Activated CD4-positive, alpha-beta T cell treated with anti-CD3 and anti-CD28 coated beads, Interleukin-2, amount 10 ng/mL, durations not matched to agents 24 days and 14 days (primary cell): ENCODE measurements around the gene SNX30. TPM values are rescaled to one million over a fixed set of nuclear protein-coding genes. Genes with fewer than 3 reads are reported as not detected.

ENCODE experiments used
- DNase-seq: peaks from one replicate; pipeline ENCODE4 v3.0.0; 2022
- H3K27ac Mint-ChIP-seq: one replicate; pipeline ENCODE4 v1.8.0; 2022; ENCODE audit warnings: mild to moderate bottlenecking, mixed read lengths
- H3K27me3 Mint-ChIP-seq: one replicate; pipeline ENCODE4 v1.8.0; 2022; ENCODE audit warnings: mixed read lengths
- H3K36me3 Mint-ChIP-seq: one replicate; pipeline ENCODE4 v1.8.0; 2022; ENCODE audit warnings: low read depth, mild to moderate bottlenecking, mixed read lengths
- H3K4me1 Mint-ChIP-seq: one replicate; pipeline ENCODE4 v1.8.0; 2021; ENCODE audit warnings: mixed read lengths
- H3K4me3 Mint-ChIP-seq: one replicate; pipeline ENCODE4 v1.8.0; 2022; ENCODE audit warnings: mild to moderate bottlenecking, moderate library complexity, mixed read lengths
- H3K9me3 Mint-ChIP-seq: one replicate; pipeline ENCODE4 v1.8.0; 2021; ENCODE audit warnings: mixed read lengths
- intact Hi-C: fragments of 100-400 bp; cut with micrococcal nuclease; formaldehyde crosslinking; loops from one replicate; pipeline ENCODE4 v1.15.1; 2023
- total RNA-seq: library from RNA; stranded (reverse); gene quantifications from 2 replicates; pipeline ENCODE4 v1.2.3, GENCODE V29; 2022

SNX30 gene
- total RNA-seq, 1 donor from 2014 or later = 2.6 TPM

- no peak for DNase-seq
- H3K27me3 Mint-ChIP-seq = no peaks in the 10 kb centered on the region
- no peak overlapping the region for H3K4me3 Mint-ChIP-seq
- intact Hi-C loops = no loop called here
- no peaks in the 10 kb centered on the region for H3K36me3 Mint-ChIP-seq
- H3K9me3 Mint-ChIP-seq = no peaks in the 10 kb centered on the region
- no peak overlapping the region for H3K27ac Mint-ChIP-seq
- H3K4me1 Mint-ChIP-seq = peaks cover 4% of the 10 kb centered on the region
Observed at GRCh38 chr9:112795921-112796320, 45.4 kb downstream of the SNX30 start.

DNA sequence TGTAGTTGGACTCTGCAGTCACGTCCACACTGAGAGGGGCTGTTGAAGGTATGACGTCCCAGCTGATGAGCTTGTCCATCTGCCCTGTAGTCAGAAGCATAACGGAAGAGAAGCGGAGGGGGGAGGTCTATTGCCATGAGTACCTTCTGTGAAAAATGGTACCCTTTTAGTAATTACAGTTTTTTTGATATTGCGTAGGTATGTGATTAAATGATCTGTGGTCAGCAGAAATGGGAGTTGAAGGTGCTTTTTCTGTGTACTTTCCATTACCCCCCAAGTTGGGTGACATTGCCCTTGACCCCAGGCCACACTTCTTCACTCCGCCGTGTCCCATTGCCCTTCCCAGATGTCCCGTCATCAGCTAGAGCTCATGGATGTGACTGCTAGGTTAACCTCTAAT is 45.9 kb downstream of the SNX30 start:
- intact Hi-C loops = no loop called here
- Mint-ChIP-seq H3K4me1 (peaks cover 4% of the 10 kb centered on the region), H3K9me3 (no peaks in the 10 kb centered on the region), H3K4me3 (no peak overlapping the region), H3K27ac (no peak overlapping the region), H3K27me3 (no peaks in the 10 kb centered on the region), H3K36me3 (no peaks in the 10 kb centered on the region)
- DNase-seq = no peak

DNA sequence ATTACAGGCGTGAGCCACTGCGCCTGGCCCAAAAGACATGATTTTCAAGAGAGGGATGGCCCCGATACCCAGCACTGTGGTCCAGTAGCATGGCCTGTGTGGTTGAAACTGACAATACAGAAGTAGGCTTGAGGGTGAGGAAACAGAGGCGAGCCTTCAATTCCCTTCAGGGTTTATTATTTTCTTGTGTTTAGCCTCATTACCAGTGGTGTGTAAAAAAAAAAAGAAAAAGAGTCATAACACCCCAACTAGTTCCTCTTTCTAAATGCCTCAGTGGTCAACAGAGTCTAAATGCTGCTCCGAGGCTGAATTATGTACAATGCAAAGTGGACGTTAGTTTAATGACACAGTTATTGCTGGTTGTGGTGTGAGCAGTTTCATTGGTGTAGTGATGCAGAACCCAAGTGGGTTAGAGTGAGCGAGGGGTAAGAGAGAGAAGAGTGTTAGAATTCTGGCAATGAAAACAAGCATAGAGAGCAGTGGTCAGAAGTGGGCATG is 58.8 kb downstream of the SNX30 start:
- Mint-ChIP-seq H3K27me3 (no peaks in the 10 kb centered on the region), H3K27ac (no peak overlapping the region), H3K9me3 (no peaks in the 10 kb centered on the region), H3K36me3 (peaks cover 3% of the 10 kb centered on the region), H3K4me3 (no peak overlapping the region), H3K4me1 (no peaks in the 10 kb centered on the region)
- intact Hi-C loops = no loop called here
- no peak for DNase-seq

- H3K4me3 Mint-ChIP-seq = no peak overlapping the region
- no peaks in the 10 kb centered on the region for H3K4me1 Mint-ChIP-seq
- no peaks in the 10 kb centered on the region for H3K27me3 Mint-ChIP-seq
- DNase-seq = no peak
- H3K9me3 Mint-ChIP-seq = no peaks in the 10 kb centered on the region
- no peak overlapping the region for H3K27ac Mint-ChIP-seq
- intact Hi-C loops = no loop called here
- H3K36me3 Mint-ChIP-seq = no peaks in the 10 kb centered on the region
Observed at GRCh38 chr9:112809906-112810305, 59.3 kb downstream of the SNX30 start.

GRCh38 chr9:112810696-112811490 is 60.3 kb downstream of the SNX30 start:
- no peak overlapping the region for H3K4me3 Mint-ChIP-seq
- H3K27me3 Mint-ChIP-seq = no peaks in the 10 kb centered on the region
- H3K4me1 Mint-ChIP-seq = no peaks in the 10 kb centered on the region
- H3K27ac Mint-ChIP-seq = no peak overlapping the region
- DNase-seq = no peak
- intact Hi-C loops = no loop called here
- H3K36me3 Mint-ChIP-seq = no peaks in the 10 kb centered on the region
- no peaks in the 10 kb centered on the region for H3K9me3 Mint-ChIP-seq

GRCh38 chr9:112811518-112811917 is 61.0 kb downstream of the SNX30 start:
- Mint-ChIP-seq H3K27ac (no peak overlapping the region), H3K4me3 (no peak overlapping the region), H3K36me3 (no peaks in the 10 kb centered on the region), H3K27me3 (no peaks in the 10 kb centered on the region), H3K9me3 (no peaks in the 10 kb centered on the region), H3K4me1 (no peaks in the 10 kb centered on the region)
- intact Hi-C loops = no loop called here
- no peak for DNase-seq

DNA sequence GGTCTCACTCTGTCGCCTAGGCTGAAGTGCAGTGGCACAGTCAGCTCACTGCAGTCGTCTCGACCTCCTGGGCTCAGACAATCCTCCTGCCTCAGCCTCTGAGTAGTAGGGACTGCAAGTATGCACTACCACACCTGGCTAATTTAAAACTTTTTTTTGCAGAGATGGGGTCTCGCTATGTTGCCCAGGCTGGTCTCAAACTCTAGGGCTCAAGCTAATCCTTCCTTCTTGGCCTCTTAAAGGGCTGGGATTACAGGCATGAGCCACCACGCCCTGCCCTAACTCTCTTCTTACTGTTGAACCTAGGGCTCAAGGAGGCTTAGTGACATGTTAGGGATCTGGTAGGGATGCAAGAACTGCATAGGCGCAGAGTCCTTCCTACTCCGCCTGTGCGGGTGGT is 65.3 kb downstream of the SNX30 start:
- intact Hi-C loops = no loop called here
- Mint-ChIP-seq H3K4me1 (no peaks in the 10 kb centered on the region), H3K36me3 (peaks cover 7% of the 10 kb centered on the region), H3K9me3 (no peaks in the 10 kb centered on the region), H3K27me3 (no peaks in the 10 kb centered on the region), H3K4me3 (no peak overlapping the region), H3K27ac (no peak overlapping the region)
- no peak for DNase-seq

DNA sequence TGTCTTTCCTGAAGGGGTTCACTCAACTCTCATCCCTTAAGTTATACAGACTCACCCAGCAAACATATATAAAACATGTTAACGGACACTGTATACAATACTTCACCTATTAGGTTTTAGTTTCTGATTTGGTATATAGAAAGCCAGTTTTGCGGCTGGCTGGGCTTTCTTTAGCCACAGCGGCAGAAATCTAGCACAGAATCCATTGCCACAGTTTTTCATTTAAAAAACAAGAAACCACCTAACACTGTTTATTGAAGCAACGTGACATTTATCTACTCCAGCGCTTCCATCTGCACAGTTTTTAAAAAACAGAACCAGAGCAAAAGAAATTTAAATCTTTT is 67.3 kb downstream of the SNX30 start:
- Mint-ChIP-seq H3K27ac (no peak overlapping the region), H3K9me3 (no peaks in the 10 kb centered on the region), H3K27me3 (no peaks in the 10 kb centered on the region), H3K4me3 (no peak overlapping the region), H3K4me1 (no peaks in the 10 kb centered on the region), H3K36me3 (peaks cover 7% of the 10 kb centered on the region)
- intact Hi-C loops = no loop called here
- no peak for DNase-seq

GRCh38 chr9:112819635-112820496 is 69.3 kb downstream of the SNX30 start:
- Mint-ChIP-seq H3K4me1 (no peaks in the 10 kb centered on the region), H3K27ac (no peak overlapping the region), H3K4me3 (no peak overlapping the region), H3K27me3 (no peaks in the 10 kb centered on the region), H3K36me3 (peaks cover 7% of the 10 kb centered on the region), H3K9me3 (no peaks in the 10 kb centered on the region)
- intact Hi-C loops = no loop called here
- peak; percentile 70 for DNase-seq

DNA sequence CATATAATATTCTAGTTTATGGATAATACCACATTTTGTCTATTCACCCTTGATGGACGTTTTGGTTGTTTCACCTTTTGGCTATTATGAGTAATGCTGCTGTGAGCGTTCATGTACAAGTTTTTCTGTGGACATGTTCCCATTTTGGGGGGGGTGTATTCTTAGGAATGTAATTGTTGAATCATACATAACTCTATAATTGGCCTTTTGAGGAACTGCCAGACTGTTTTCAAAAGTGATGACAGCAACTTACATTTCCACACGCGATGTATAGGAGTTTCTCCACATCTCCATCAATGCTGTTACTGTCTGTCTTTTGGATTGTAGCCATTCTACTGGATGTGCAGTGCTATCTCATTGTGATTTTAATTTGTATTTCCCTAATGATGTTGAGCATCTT is 70.3 kb downstream of the SNX30 start:
- peaks cover 7% of the 10 kb centered on the region for H3K36me3 Mint-ChIP-seq
- no peak overlapping the region for H3K4me3 Mint-ChIP-seq
- H3K9me3 Mint-ChIP-seq = no peaks in the 10 kb centered on the region
- H3K27ac Mint-ChIP-seq = no peak overlapping the region
- DNase-seq = no peak
- H3K4me1 Mint-ChIP-seq = no peaks in the 10 kb centered on the region
- intact Hi-C loops = no loop called here
- no peaks in the 10 kb centered on the region for H3K27me3 Mint-ChIP-seq

DNA sequence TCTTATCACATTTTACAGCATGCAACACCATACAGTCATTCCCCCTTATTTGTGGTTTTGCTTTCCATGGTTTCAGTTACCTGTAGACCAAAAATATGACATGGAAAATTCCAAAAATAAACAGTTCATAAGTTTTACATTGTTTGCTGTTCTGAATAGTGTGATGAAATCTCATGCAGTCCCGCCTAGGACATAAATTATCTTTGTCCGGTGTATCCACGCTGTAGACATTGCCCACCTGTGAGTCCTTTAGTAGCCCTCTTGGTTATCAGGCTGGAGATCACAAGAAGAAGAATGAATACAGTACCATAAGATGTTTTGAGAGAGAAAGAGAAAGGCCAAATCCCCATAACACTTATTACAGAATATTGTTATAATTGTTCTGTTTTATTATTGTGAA is 72.1 kb downstream of the SNX30 start:
- Mint-ChIP-seq H3K27me3 (no peaks in the 10 kb centered on the region), H3K4me1 (no peaks in the 10 kb centered on the region), H3K9me3 (no peaks in the 10 kb centered on the region), H3K36me3 (peaks cover 7% of the 10 kb centered on the region), H3K27ac (no peak overlapping the region), H3K4me3 (no peak overlapping the region)
- no peak for DNase-seq
- intact Hi-C loops = no loop called here

GRCh38 chr9:112823257-112823656 is 72.7 kb downstream of the SNX30 start:
- no peak for DNase-seq
- no peak overlapping the region for H3K4me3 Mint-ChIP-seq
- intact Hi-C loops = no loop called here
- no peaks in the 10 kb centered on the region for H3K9me3 Mint-ChIP-seq
- H3K27ac Mint-ChIP-seq = no peak overlapping the region
- peaks cover 7% of the 10 kb centered on the region for H3K36me3 Mint-ChIP-seq
- H3K4me1 Mint-ChIP-seq = no peaks in the 10 kb centered on the region
- no peaks in the 10 kb centered on the region for H3K27me3 Mint-ChIP-seq

- peaks cover 4% of the 10 kb centered on the region for H3K4me1 Mint-ChIP-seq
- no peak overlapping the region for H3K4me3 Mint-ChIP-seq
- DNase-seq = no peak
- intact Hi-C loops = no loop called here
- no peak overlapping the region for H3K27ac Mint-ChIP-seq
- peaks cover 5% of the 10 kb centered on the region for H3K36me3 Mint-ChIP-seq
- H3K27me3 Mint-ChIP-seq = no peaks in the 10 kb centered on the region
- H3K9me3 Mint-ChIP-seq = no peaks in the 10 kb centered on the region
Observed at GRCh38 chr9:112831281-112831851, 80.8 kb downstream of the SNX30 start.

GRCh38 chr9:112831969-112832368 is 81.4 kb downstream of the SNX30 start:
- no peak overlapping the region for H3K27ac Mint-ChIP-seq
- peaks cover 4% of the 10 kb centered on the region for H3K4me1 Mint-ChIP-seq
- no peaks in the 10 kb centered on the region for H3K9me3 Mint-ChIP-seq
- H3K27me3 Mint-ChIP-seq = no peaks in the 10 kb centered on the region
- peaks cover 8% of the 10 kb centered on the region for H3K36me3 Mint-ChIP-seq
- H3K4me3 Mint-ChIP-seq = no peak overlapping the region
- no peak for DNase-seq
- intact Hi-C loops = no loop called here
